PFSK-1 (cell line): ENCODE measurements around the gene BNC2.

ENCODE experiments used
- FOXP2 ChIP-seq: optimal IDR thresholded peaks from 2 replicates; pipeline ENCODE3; 2011; ENCODE audit warnings: borderline replicate concordance, control low read depth, inconsistent platforms; ENCODE audit not compliant: insufficient read depth; ENCODE audit errors: extremely low read length, extremely low read depth
- POLR2AphosphoS5 ChIP-seq: IDR thresholded peaks from 2 replicates; pipeline ENCODE4 v1.6.1; 2012; ENCODE audit warnings: low read depth, mild to moderate bottlenecking, control low read depth, low read length, moderate library complexity
- REST ChIP-seq, 2 experiments: IDR thresholded peaks; 2 replicates each; pipeline versions ENCODE4 v1.6.1 to v1.8.0; 2011 to 2012; ENCODE audit warnings: low read depth in 2 of 2, low read length in 2 of 2, control low read depth in 1 of 2, inconsistent platforms in 1 of 2, mild to moderate bottlenecking in 1 of 2, moderate library complexity in 1 of 2; ENCODE audit not compliant: insufficient read depth in 1 of 2
- SIN3A ChIP-seq: IDR thresholded peaks from 2 replicates; pipeline ENCODE4 v1.6.1; 2012; ENCODE audit warnings: mild to moderate bottlenecking, low read length, moderate library complexity, borderline replicate concordance; ENCODE audit not compliant: insufficient read depth
- TAF1 ChIP-seq: IDR thresholded peaks from 2 replicates; pipeline ENCODE4 v1.6.1; 2012; ENCODE audit warnings: low read length, control low read depth, borderline replicate concordance; ENCODE audit not compliant: insufficient read depth

BNC2 gene

GRCh38 chr9:16401701-16402100 is 468.8 kb downstream of the BNC2 start:
- TF ChIP-seq POLR2AphosphoS5 (no peak), REST (IDR thresholded peaks at IDR 0.05; ENCODE audit: insufficient read depth in 1 of 2, low read depth in 2 of 2, low read length in 2 of 2) (no peak), SIN3A (no peak), TAF1 (no peak), FOXP2 (no peak)

GRCh38 chr9:16398691-16399090 is 471.8 kb downstream of the BNC2 start:
- no peak for TF ChIP-seq SIN3A
- TF ChIP-seq TAF1: no peak
- no peak for TF ChIP-seq FOXP2
- no peak for TF ChIP-seq POLR2AphosphoS5
- no peak for TF ChIP-seq REST (IDR thresholded peaks at IDR 0.05; ENCODE audit: insufficient read depth in 1 of 2, low read depth in 2 of 2, low read length in 2 of 2)

GRCh38 chr9:16396389-16396788 is 474.1 kb downstream of the BNC2 start:
- no peak for TF ChIP-seq REST (IDR thresholded peaks at IDR 0.05; ENCODE audit: insufficient read depth in 1 of 2, low read depth in 2 of 2, low read length in 2 of 2)
- no peak for TF ChIP-seq SIN3A
- no peak for TF ChIP-seq FOXP2
- no peak for TF ChIP-seq POLR2AphosphoS5
- TF ChIP-seq TAF1: no peak

GRCh38 chr9:16391369-16391768 is 479.1 kb downstream of the BNC2 start:
- TF ChIP-seq FOXP2 (no peak), TAF1 (no peak), SIN3A (no peak), POLR2AphosphoS5 (no peak)

- TF ChIP-seq SIN3A: no peak
- TF ChIP-seq TAF1: no peak
- TF ChIP-seq REST (IDR thresholded peaks at IDR 0.05; ENCODE audit: insufficient read depth in 1 of 2, low read depth in 2 of 2, low read length in 2 of 2): no peak
- no peak for TF ChIP-seq POLR2AphosphoS5
- no peak for TF ChIP-seq FOXP2
Measured at GRCh38 chr9:16387382-16387781, 483.1 kb downstream of the BNC2 start.
